ENCODE data around the gene SLX9.

SLX9 gene

GRCh38 chr21:45001134-45002095 is 61.6 kb downstream of the SLX9 start:
- in situ Hi-C loops (cut with HindIII; ENCODE audit: low pct_ligation_motif_present, low pct_unique_long_range_greater_than_20kb, low sequenced_read_pairs), result no loop called here

GRCh38 chr21:45002381-45003204 is 62.8 kb downstream of the SLX9 start:
- DNase-seq, result no peak
- in situ Hi-C loops (cut with HindIII; ENCODE audit: low pct_ligation_motif_present, low pct_unique_long_range_greater_than_20kb, low sequenced_read_pairs), result no loop called here

More at GRCh38 chr21:45001134-45002095, 61.6 kb downstream of the SLX9 start:
- peak; percentile 79 for DNase-seq

- no peak for DNase-seq
- in situ Hi-C loops (cut with HindIII; ENCODE audit: low pct_ligation_motif_present, low pct_unique_long_range_greater_than_20kb, low sequenced_read_pairs), result no loop called here
These were observed 63.7 kb downstream of the SLX9 start for GRCh38 chr21:45003331-45004058.

GRCh38 chr21:45004059-45004422 is 64.2 kb downstream of the SLX9 start:
- in situ Hi-C loops (cut with HindIII; ENCODE audit: low pct_ligation_motif_present, low pct_unique_long_range_greater_than_20kb, low sequenced_read_pairs), result no loop called here
- DNase-seq, result no peak

DNA sequence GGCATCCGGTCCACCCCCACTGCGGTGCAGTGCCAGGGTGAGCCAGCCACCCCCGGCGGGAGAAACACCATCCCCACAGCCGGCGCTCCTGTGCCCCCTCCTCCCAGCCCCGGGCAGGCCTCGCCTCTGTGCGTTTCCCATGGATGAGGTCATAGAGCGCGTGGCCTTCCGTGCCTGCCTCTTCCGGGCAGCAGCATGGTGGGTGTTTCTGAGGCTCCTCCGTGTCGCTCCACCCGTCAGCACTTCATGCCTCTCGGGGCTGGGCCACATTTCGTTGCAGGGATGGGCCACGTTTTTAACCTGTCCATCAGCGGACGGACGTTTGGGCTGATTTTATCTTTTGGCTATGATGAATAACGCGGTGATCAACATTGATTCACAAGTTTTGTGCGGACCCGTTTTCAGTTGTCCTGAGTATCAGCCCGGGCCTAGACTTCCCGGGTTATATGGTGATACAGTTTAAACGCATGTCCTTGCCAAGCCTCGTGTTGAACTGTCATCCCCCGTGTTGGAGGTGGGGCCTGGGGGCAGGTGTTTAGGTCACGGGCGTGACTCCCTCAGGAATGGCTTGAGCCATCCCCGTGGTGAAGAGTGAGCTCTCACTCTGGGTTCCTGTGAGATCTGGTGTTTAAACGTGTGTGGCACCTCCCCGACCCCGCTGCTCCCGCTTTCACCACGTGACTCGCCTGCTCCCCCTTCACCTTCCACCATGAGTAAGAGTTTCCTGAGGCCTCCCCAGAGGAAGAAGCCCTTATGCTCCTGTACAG is 64.8 kb downstream of the SLX9 start:
- in situ Hi-C loops (cut with HindIII; ENCODE audit: low pct_ligation_motif_present, low pct_unique_long_range_greater_than_20kb, low sequenced_read_pairs), result no loop called here
- DNase-seq, result no peak

- in situ Hi-C loops (cut with HindIII; ENCODE audit: low pct_ligation_motif_present, low pct_unique_long_range_greater_than_20kb, low sequenced_read_pairs), result no loop called here
These were observed 66.8 kb downstream of the SLX9 start for GRCh38 chr21:45006536-45007095.

DNA sequence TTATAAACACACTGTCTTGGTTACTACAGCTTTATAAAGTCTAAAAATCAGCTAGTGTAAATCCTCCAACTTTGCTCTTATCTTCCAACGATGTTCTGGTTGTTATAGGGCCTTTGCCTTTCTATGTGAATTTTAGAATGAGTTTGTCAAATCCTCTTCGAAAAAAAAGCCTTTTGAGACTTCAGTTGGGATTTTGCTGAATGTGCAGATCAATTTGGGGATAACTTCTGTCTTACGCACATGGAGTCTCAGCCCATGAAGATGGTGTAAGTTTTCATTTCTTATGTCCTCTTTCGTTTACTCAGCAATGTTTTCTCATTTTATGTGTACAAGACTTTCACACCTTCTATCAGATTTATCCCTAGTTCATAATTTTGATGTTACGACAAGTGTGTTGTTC is 69.8 kb downstream of the SLX9 start:
- no peak for DNase-seq
- in situ Hi-C loops (cut with HindIII; ENCODE audit: low pct_ligation_motif_present, low pct_unique_long_range_greater_than_20kb, low sequenced_read_pairs), result no loop called here

More at GRCh38 chr21:45006536-45007095, 66.8 kb downstream of the SLX9 start:
- no peak for DNase-seq

DNA sequence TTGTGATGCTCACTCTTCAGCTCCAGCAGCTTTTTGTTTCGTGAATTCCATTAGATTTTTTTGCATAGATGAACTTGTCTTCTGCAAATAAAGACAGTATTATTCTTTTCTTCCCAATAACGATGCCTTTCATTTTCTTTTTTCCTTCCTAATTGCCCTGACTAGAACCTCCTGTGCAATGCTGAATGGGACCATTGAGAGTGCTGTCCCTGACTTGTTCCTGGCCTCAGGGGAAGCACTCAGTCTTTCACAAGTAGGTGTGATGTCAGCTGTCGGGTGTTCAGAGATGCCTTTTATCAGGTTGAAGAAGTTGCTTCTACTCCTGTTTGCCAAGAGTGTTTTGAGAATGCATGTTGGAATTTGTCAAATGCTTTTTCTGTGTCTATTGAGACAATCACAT is 70.3 kb downstream of the SLX9 start:
- no peak for DNase-seq

GRCh38 chr21:45010860-45011259 is 71.0 kb downstream of the SLX9 start:
- in situ Hi-C loops (cut with HindIII; ENCODE audit: low pct_ligation_motif_present, low pct_unique_long_range_greater_than_20kb, low sequenced_read_pairs), result no loop called here

More for the DNA sequence above, 70.3 kb downstream of the SLX9 start:
- in situ Hi-C loops (cut with HindIII; ENCODE audit: low pct_ligation_motif_present, low pct_unique_long_range_greater_than_20kb, low sequenced_read_pairs), result no loop called here

GRCh38 chr21:45011426-45011825 is 71.6 kb downstream of the SLX9 start:
- in situ Hi-C loops (cut with HindIII; ENCODE audit: low pct_ligation_motif_present, low pct_unique_long_range_greater_than_20kb, low sequenced_read_pairs), result no loop called here

More at GRCh38 chr21:45010860-45011259, 71.0 kb downstream of the SLX9 start:
- no peak for DNase-seq

GRCh38 chr21:45011911-45012661 is 72.3 kb downstream of the SLX9 start:
- in situ Hi-C loops (cut with HindIII; ENCODE audit: low pct_ligation_motif_present, low pct_unique_long_range_greater_than_20kb, low sequenced_read_pairs), result no loop called here
- peak; percentile 94 for DNase-seq

More at GRCh38 chr21:45011426-45011825, 71.6 kb downstream of the SLX9 start:
- DNase-seq, result no peak

GRCh38 chr21:45012662-45013259 is 72.9 kb downstream of the SLX9 start:
- in situ Hi-C loops (cut with HindIII; ENCODE audit: low pct_ligation_motif_present, low pct_unique_long_range_greater_than_20kb, low sequenced_read_pairs), result no loop called here
- peak; percentile 55 for DNase-seq

DNA sequence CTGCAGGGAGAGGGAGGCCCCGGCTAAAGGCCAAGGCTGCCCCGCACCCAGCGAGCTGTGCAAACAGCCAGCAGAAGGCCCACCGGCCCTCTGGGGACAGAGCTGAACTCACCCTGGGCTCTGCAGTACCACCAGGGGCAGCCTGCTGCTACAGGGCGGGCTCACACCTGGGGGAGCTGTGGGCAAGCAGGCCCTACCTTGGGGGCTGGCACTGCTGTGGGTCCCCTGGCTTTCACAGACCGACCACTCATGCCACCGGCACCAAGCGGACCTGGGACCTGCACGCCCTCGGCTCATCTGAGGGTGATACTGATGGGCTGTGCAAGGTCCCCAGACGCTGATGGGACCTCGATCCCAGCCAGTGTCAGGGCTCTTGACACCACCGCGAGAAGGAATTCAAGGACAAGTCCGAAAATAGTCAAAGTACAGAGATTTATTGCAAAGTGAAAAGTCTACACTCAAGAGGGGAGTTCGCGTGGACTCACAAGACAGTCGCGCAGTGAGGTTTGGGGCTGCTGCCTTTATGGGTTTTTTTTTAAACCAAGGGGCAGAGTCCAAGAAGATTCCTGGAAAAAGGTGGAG is 73.5 kb downstream of the SLX9 start:
- in situ Hi-C loops (cut with HindIII; ENCODE audit: low pct_ligation_motif_present, low pct_unique_long_range_greater_than_20kb, low sequenced_read_pairs), result no loop called here
- DNase-seq, result no peak

- no peak for DNase-seq
- in situ Hi-C loops (cut with HindIII; ENCODE audit: low pct_ligation_motif_present, low pct_unique_long_range_greater_than_20kb, low sequenced_read_pairs), result no loop called here
These were observed 75.1 kb downstream of the SLX9 start for GRCh38 chr21:45014747-45015468.

DNA sequence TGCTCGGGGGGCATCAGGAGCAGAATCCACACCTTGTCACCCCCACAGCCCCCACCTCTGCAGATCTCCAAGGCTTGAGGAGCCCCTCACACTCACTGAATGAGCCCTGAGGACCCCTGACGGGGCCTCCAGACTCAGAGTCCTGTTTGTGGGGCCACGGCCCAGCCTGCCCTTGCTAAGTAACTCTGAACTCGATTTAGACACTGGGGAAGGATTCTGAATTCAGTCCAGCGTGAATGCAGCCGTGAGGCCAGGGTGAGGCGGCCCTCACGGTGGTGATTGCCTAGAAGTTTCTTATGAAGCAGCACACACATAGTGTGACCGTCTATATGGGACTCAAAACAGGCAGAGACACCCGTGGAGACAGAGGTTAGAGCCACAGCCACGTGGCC is 75.6 kb downstream of the SLX9 start:
- in situ Hi-C loops (cut with HindIII; ENCODE audit: low pct_ligation_motif_present, low pct_unique_long_range_greater_than_20kb, low sequenced_read_pairs), result no loop called here
- DNase-seq, result no peak

GRCh38 chr21:45016031-45016405 is 76.2 kb downstream of the SLX9 start:
- no peak for DNase-seq
- in situ Hi-C loops (cut with HindIII; ENCODE audit: low pct_ligation_motif_present, low pct_unique_long_range_greater_than_20kb, low sequenced_read_pairs), result no loop called here
